RWPE2 (cell line): ENCODE measurements around the gene NUBP2.

ENCODE experiments used
- ATAC-seq: fragments of 200-7000 bp; cut with Tn5 transposase; 3 replicates; pipeline ENCODE4 v1.9.1; 2021; ENCODE audit warnings: low read depth
- DNase-seq: peaks from one replicate; pipeline ENCODE4 v3.0.0-alpha.2; 2020; ENCODE audit warnings: low spot score
- H3K27ac ChIP-seq: fragments of 450-650 bp; 2 replicates; pipeline ENCODE4 v1.5.1; 2017; ENCODE audit warnings: mild to moderate bottlenecking; ENCODE audit not compliant: poor library complexity, severe bottlenecking
- H3K27me3 ChIP-seq: fragments of 250-450 bp; sonication (Bioruptor Pico); 2 replicates; pipeline ENCODE4 v1.5.1; 2021; ENCODE audit warnings: mild to moderate bottlenecking, moderate library complexity; ENCODE audit not compliant: insufficient read depth, poor library complexity, severe bottlenecking
- H3K36me3 ChIP-seq: fragments of 250-450 bp; sonication (Bioruptor Pico); 2 replicates; pipeline ENCODE4 v1.5.1; 2020; ENCODE audit warnings: low read depth, mild to moderate bottlenecking, moderate library complexity
- H3K4me1 ChIP-seq: fragments of 250-450 bp; sonication (Bioruptor Pico); 2 replicates; pipeline ENCODE4 v1.5.1; 2021; ENCODE audit warnings: mild to moderate bottlenecking, moderate library complexity; ENCODE audit not compliant: insufficient read depth, poor library complexity, severe bottlenecking
- H3K4me3 ChIP-seq: fragments of 250-450 bp; sonication (Bioruptor Pico); 2 replicates; pipeline ENCODE4 v1.5.1; 2021; ENCODE audit warnings: mild to moderate bottlenecking, moderate library complexity; ENCODE audit not compliant: severe bottlenecking
- H3K9me3 ChIP-seq: fragments of 250-450 bp; sonication (Bioruptor Pico); 2 replicates; pipeline ENCODE4 v1.5.1; 2021; ENCODE audit warnings: mild to moderate bottlenecking, moderate library complexity; ENCODE audit not compliant: severe bottlenecking
- TF ChIP-seq, protein P1 (sequence below): fragments of 450-650 bp; IDR thresholded peaks from one replicate; pipeline ENCODE4 v1.5.1; 2017; ENCODE audit warnings: mild to moderate bottlenecking, moderate library complexity; ENCODE audit not compliant: poor library complexity, severe bottlenecking

The NUBP2 gene

DNA sequence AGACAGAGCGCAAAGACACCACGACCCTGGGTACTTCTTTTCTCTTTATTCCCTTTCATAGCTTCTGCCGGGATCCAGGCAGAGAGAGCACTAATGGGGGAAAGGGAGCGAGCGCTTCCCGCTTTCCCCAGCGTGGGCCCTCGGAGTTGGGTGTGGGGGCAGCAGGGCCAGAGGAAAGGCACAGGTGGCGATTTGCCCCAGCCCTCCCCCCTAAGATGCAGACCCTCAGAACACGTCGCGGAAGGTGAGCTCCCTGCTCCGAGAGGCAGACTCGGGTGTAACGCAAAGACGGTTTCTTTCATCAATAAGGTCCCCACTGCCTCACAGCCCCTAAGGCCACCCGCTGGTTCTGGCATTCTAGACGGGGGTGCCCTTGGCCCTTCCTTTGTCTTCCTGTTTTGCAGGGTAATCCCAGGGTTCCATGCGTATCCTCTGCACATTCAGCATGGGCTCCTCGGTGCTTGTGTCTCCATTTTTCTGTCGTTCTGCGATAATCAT is 10.8 kb upstream of the NUBP2 start:
- DNase-seq: no peak
- Histone ChIP-seq H3K4me3 (peak overlapping the region; percentile 83), H3K4me1 (peaks cover 4% of the 10 kb centered on the region), H3K36me3 (peaks cover 30% of the 10 kb centered on the region), H3K27ac (peak overlapping the region; percentile 66), H3K9me3 (no peaks in the 10 kb centered on the region), H3K27me3 (no peaks in the 10 kb centered on the region)
- TF ChIP-seq, protein P1, sequence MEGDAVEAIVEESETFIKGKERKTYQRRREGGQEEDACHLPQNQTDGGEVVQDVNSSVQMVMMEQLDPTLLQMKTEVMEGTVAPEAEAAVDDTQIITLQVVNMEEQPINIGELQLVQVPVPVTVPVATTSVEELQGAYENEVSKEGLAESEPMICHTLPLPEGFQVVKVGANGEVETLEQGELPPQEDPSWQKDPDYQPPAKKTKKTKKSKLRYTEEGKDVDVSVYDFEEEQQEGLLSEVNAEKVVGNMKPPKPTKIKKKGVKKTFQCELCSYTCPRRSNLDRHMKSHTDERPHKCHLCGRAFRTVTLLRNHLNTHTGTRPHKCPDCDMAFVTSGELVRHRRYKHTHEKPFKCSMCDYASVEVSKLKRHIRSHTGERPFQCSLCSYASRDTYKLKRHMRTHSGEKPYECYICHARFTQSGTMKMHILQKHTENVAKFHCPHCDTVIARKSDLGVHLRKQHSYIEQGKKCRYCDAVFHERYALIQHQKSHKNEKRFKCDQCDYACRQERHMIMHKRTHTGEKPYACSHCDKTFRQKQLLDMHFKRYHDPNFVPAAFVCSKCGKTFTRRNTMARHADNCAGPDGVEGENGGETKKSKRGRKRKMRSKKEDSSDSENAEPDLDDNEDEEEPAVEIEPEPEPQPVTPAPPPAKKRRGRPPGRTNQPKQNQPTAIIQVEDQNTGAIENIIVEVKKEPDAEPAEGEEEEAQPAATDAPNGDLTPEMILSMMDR: no peak
- no peak for ATAC-seq

DNA sequence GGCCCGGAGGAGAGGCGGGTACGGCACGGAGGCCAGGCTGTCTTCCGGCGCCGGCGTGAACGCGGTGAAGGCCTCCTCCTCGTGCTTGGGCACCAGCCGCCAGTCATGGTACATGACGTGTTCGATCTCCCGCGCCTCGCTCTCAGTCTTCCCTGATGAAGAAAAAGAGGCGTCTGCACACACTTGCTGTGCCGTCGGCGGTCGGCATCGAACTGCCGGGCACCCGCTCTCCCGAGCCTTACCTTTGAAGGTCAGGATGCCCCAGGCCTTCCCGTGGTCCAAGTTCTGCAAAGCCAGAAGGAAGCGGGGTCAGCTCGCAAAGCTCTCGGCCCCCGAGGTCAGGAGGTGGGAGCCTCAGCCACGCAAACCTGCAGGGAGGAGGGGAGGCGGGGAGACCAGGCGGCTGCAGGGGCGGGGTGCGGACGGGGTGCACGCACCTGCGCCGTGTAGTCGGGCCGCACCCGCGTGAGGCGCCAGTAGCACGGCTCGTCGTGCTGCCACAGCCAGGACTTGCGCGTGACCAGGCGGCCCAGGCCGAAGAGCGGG is 10.3 kb upstream of the NUBP2 start, which contains the start of gene EME2:
Gene EME2 (plus strand): TSS at position 449 of the 546 bp plus-strand sequence. CDS start 418 bp downstream, outside the sequence.
- ATAC-seq: no peak
- peak within 1 kb of the TSS; percentile 66 for H3K27ac ChIP-seq
- peaks cover 4% of the 10 kb centered on the region for H3K4me1 ChIP-seq
- H3K9me3 ChIP-seq: no peaks in the 10 kb centered on the region
- no peaks in the 10 kb centered on the region for H3K27me3 ChIP-seq
- peak within 1 kb of the TSS; percentile 83 for H3K4me3 ChIP-seq
- no peak for DNase-seq
- peaks cover 30% of the 10 kb centered on the region for H3K36me3 ChIP-seq
- TF ChIP-seq, protein P1: no peak

DNA sequence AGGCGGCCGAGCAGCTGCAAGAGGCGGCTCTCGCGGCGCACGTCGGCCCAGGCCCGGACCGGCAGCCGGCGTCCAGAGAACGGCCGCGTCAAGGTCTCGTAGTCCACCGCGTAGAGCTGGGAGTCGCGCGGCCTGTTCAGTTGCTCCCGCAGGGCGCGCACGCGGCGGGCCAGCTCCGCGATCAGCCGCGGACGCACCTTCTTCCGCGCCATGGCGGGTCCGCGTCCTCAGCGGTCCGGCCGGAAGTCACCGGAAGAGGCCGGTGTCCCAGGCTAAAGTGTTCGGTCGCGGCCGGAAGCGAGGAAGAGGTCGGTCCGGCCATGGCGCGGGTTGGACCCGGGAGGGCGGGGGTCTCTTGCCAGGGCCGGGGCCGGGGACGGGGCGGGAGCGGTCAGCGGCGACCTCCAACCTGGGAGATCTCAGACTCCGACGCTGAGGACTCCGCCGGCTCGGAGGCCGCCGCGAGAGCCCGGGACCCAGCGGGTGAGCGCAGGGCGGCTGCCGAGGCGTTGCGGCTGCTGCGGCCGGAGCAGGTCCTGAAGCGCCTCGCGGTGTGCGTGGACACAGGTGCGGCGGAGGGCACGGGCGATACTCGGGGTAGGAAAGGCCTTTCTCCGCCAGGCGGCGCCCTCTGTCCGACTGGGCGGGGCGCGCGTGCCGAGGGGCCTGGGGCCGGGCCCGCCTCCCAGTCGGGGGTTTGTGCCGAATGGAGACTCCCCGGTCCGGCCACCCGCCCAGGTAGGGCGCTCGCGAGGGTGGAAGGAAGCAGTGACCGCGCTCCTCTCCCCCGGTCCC is 9.7 kb upstream of the NUBP2 start, which contains the start of gene MRPS34:
Gene MRPS34 (minus strand): TSS at position 227 of the 795 bp plus-strand sequence. CDS start 15 bp downstream, at position 212.
- TF ChIP-seq, protein P1: peak; percentile 89
- peak; percentile 40 for ATAC-seq
- Histone ChIP-seq H3K36me3 (peaks cover 30% of the 10 kb centered on the region), H3K4me1 (peaks cover 4% of the 10 kb centered on the region), H3K4me3 (peak within 1 kb of the TSS; percentile 83), H3K27ac (peak within 1 kb of the TSS; percentile 66), H3K9me3 (no peaks in the 10 kb centered on the region), H3K27me3 (no peaks in the 10 kb centered on the region)
- DNase-seq: no peak

DNA sequence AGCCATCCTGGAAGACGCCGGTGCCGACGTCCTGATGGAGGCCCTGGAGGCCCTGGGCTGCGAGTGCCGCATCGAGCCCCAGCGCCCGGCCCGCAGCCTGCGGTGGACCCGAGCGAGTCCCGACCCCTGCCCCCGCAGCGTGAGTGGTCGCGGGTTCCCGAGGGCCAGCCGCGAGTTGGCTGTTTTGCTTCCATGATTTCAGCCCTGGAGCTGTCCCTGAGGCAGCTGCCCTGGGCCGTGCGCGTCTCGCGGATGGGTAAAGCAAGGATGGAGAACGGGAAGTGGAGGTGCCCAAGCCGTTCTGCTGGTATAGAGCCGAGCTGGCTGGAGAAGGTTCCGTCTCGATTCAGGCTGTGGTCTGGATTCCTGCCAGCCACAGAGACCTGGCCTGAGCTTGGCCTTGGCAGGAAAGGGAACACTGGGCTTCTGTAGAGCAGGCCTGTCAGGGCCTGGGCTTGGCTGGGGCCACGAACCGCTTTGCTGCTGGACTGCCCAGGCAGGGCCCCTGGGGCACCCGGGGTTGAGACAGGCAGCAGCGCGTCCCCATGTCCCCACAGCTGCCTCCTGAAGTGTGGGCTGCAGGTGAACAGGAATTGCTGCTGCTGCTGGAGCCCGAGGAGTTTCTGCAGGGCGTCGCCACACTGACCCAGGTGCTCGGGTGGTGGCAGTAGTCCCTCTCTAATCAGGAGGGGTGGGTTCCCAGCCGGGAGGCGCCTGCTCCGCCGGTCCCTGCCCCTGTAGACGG is 8.9 kb upstream of the NUBP2 start:
- no peak for DNase-seq
- peaks cover 30% of the 10 kb centered on the region for H3K36me3 ChIP-seq
- H3K9me3 ChIP-seq: no peaks in the 10 kb centered on the region

More for the DNA sequence above, 8.9 kb upstream of the NUBP2 start:
- peaks cover 4% of the 10 kb centered on the region for H3K4me1 ChIP-seq
- TF ChIP-seq, protein P1: peak; percentile 61
- H3K27me3 ChIP-seq: no peaks in the 10 kb centered on the region
- peak overlapping the region; percentile 83 for H3K4me3 ChIP-seq
- peak overlapping the region; percentile 66 for H3K27ac ChIP-seq
- ATAC-seq: peak; percentile 4
